ENCODE results near the gene PKIG.

DNA sequence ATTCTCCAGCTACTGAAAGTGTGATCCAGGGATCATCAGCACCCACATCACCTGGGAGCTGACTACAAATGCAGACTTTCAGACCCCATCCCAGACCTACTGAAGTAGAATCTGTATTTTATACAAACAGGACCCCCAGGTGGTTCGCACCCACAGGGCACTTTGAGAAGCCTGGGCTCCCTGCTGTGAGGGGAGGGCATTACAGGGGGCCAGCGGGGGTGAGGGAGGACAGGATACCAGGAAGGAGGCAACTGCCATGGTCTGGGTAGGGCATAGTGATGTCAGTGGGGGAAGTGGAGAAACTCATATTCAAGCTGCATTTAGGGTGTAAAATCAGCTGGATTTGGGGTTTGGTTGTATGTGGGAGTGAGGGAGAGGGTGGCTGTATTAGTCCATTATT lies 71.2 kb downstream of the PKIG start:
- TF ChIP-seq, protein P1, sequence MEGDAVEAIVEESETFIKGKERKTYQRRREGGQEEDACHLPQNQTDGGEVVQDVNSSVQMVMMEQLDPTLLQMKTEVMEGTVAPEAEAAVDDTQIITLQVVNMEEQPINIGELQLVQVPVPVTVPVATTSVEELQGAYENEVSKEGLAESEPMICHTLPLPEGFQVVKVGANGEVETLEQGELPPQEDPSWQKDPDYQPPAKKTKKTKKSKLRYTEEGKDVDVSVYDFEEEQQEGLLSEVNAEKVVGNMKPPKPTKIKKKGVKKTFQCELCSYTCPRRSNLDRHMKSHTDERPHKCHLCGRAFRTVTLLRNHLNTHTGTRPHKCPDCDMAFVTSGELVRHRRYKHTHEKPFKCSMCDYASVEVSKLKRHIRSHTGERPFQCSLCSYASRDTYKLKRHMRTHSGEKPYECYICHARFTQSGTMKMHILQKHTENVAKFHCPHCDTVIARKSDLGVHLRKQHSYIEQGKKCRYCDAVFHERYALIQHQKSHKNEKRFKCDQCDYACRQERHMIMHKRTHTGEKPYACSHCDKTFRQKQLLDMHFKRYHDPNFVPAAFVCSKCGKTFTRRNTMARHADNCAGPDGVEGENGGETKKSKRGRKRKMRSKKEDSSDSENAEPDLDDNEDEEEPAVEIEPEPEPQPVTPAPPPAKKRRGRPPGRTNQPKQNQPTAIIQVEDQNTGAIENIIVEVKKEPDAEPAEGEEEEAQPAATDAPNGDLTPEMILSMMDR (IDR thresholded peaks at IDR 0.05; ENCODE audit: insufficient read depth, low read depth, low read length): no peak
- no peak for TF ChIP-seq EZH2 (IDR thresholded peaks at IDR 0.05; ENCODE audit: insufficient read depth, low read length)
